HG03469 (cell line): ENCODE data around the gene OBP2A.

Source experiments
- ATAC-seq: cut with Tn5 transposase; IDR thresholded peaks from one replicate; pipeline ENCODE4 v1.9.1; 2021; ENCODE audit warnings: mild to moderate bottlenecking, moderate library complexity, moderate number of reproducible peaks; ENCODE audit not compliant: unreplicated experiment

Gene OBP2A

DNA sequence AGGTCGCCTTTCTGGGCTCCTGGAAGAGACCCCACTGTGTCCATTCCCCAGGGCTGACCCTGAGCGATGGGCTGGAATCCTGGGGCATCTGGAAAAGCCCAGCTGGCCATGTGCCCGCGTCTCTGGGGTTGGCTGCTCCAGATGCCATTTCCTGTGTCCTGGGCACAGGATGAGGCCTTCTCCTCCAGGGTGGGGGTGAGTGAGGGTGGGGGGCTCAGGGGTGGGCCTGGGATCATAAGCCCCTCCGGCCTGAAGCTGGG, 46.3 kb downstream of the OBP2A start:
- ATAC-seq = no peak

DNA sequence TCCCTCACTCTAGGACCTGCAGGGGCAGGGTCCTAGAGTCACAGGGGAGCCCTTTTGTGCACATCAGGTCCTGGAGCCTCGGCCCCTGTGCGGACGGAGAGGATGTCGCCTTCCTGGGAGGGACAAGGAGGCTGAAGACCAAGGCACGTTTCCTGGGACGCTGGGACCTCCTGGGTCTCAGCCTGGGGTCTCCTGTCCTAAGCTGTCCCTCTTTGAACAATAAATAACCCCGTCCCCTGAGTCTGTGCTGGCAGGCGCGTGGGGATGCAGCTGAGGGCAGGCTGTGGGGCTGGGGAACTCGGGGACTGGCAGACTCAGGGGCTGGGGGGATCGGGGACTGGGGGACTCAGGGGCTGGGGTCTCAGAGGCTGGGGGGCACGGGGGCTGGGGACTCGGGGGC, 46.7 kb downstream of the OBP2A start:
- ATAC-seq = no peak

DNA sequence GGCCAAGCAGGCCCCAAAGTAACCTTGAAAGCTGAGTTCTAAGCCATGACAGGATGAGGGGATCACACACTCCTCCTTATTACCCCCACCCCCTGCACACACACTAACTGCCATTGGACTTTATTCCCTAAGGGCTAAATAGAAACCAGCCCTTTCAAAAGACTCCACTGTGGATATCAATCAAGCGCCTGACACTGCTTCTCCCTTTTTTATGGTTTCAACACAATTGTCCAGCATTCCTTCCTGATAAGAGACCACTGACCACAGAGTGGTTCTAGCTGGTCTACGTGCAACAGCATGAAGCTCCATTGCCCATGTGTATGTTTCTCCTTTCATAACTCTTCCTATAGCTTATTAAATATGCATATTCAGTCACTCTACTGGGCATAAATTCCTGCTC, 50.3 kb downstream of the OBP2A start:
- ATAC-seq = no peak
